Adipocyte (in vitro differentiated cells): Measurements from ENCODE around the gene OPN1SW.

Experiments used
- DNase-seq: peaks from one replicate; pipeline ENCODE4 v3.0.0-alpha.2; 2015; ENCODE audit warnings: low read depth
- H3K27me3 ChIP-seq: replicated peaks from 2 replicates; pipeline ENCODE4 v1.7.0; 2013; ENCODE audit warnings: mild to moderate bottlenecking, low read length, moderate library complexity; ENCODE audit not compliant: control insufficient read depth, insufficient read depth
- H3K36me3 ChIP-seq: 2 replicates; pipeline ENCODE4 v1.7.0; 2013; ENCODE audit warnings: low read length, mild to moderate bottlenecking, moderate library complexity; ENCODE audit not compliant: control insufficient read depth, insufficient read depth, severe bottlenecking
- H3K4me1 ChIP-seq: 2 replicates; pipeline ENCODE4 v1.7.0; 2013; ENCODE audit warnings: mild to moderate bottlenecking, low read length, moderate library complexity; ENCODE audit not compliant: control insufficient read depth, insufficient read depth
- H3K4me3 ChIP-seq: 2 replicates; pipeline ENCODE4 v1.7.0; 2013; ENCODE audit warnings: mild to moderate bottlenecking, low read length, moderate library complexity
- H3K9ac ChIP-seq: 2 replicates; pipeline ENCODE4 v1.7.0; 2013; ENCODE audit warnings: mild to moderate bottlenecking, low read length, moderate library complexity
- H3K9me3 ChIP-seq: 2 replicates; pipeline ENCODE4 v1.7.0; 2013; ENCODE audit warnings: mild to moderate bottlenecking, low read length, moderate library complexity; ENCODE audit not compliant: control insufficient read depth

The OPN1SW gene

GRCh38 chr7:128805225-128805624 is 29.6 kb upstream of the OPN1SW start:
- DNase-seq = no peak
- Histone ChIP-seq H3K9me3 (no peaks in the 10 kb centered on the region), H3K36me3 (peaks cover 34% of the 10 kb centered on the region), H3K4me3 (no peak overlapping the region), H3K9ac (no peak overlapping the region), H3K4me1 (no peaks in the 10 kb centered on the region), H3K27me3 (no peaks in the 10 kb centered on the region)

- Histone ChIP-seq H3K27me3 (no peaks in the 10 kb centered on the region), H3K9ac (no peak overlapping the region), H3K4me3 (no peak overlapping the region), H3K4me1 (no peaks in the 10 kb centered on the region), H3K36me3 (peaks cover 34% of the 10 kb centered on the region), H3K9me3 (no peaks in the 10 kb centered on the region)
- DNase-seq = no peak
Observed at GRCh38 chr7:128804484-128804883, 28.9 kb upstream of the OPN1SW start.

GRCh38 chr7:128801667-128802418 is 26.2 kb upstream of the OPN1SW start:
- H3K27me3 ChIP-seq = no peaks in the 10 kb centered on the region
- H3K36me3 ChIP-seq = peaks cover 28% of the 10 kb centered on the region
- no peak overlapping the region for H3K4me3 ChIP-seq
- no peaks in the 10 kb centered on the region for H3K4me1 ChIP-seq
- H3K9me3 ChIP-seq = no peaks in the 10 kb centered on the region
- no peak for DNase-seq
- no peak overlapping the region for H3K9ac ChIP-seq

GRCh38 chr7:128801003-128801402 is 25.4 kb upstream of the OPN1SW start:
- peaks cover 23% of the 10 kb centered on the region for H3K36me3 ChIP-seq
- H3K4me1 ChIP-seq = peaks cover 3% of the 10 kb centered on the region
- no peaks in the 10 kb centered on the region for H3K27me3 ChIP-seq
- no peak overlapping the region for H3K9ac ChIP-seq
- no peak for DNase-seq
- H3K4me3 ChIP-seq = no peak overlapping the region
- no peaks in the 10 kb centered on the region for H3K9me3 ChIP-seq

- no peak overlapping the region for H3K4me3 ChIP-seq
- H3K9ac ChIP-seq = no peak overlapping the region
- DNase-seq = no peak
- H3K27me3 ChIP-seq = no peaks in the 10 kb centered on the region
- H3K4me1 ChIP-seq = peaks cover 3% of the 10 kb centered on the region
- H3K9me3 ChIP-seq = no peaks in the 10 kb centered on the region
- peaks cover 18% of the 10 kb centered on the region for H3K36me3 ChIP-seq
Observed at GRCh38 chr7:128800567-128800966, 25.0 kb upstream of the OPN1SW start.

GRCh38 chr7:128799451-128799850 is 23.9 kb upstream of the OPN1SW start:
- Histone ChIP-seq H3K4me1 (peaks cover 3% of the 10 kb centered on the region), H3K4me3 (no peak overlapping the region), H3K36me3 (peaks cover 7% of the 10 kb centered on the region), H3K9me3 (no peaks in the 10 kb centered on the region), H3K9ac (no peak overlapping the region), H3K27me3 (no peaks in the 10 kb centered on the region)
- DNase-seq = no peak

- H3K4me1 ChIP-seq = peaks cover 11% of the 10 kb centered on the region
- peak; percentile 48 for DNase-seq
Observed at GRCh38 chr7:128796327-128796726, 20.7 kb upstream of the OPN1SW start.

GRCh38 chr7:128795129-128795528 is 19.5 kb upstream of the OPN1SW start:
- peaks cover 11% of the 10 kb centered on the region for H3K4me1 ChIP-seq
- no peaks in the 10 kb centered on the region for H3K36me3 ChIP-seq
- H3K9me3 ChIP-seq = no peaks in the 10 kb centered on the region
- no peak overlapping the region for H3K4me3 ChIP-seq
- DNase-seq = no peak
- H3K9ac ChIP-seq = no peak overlapping the region
- no peaks in the 10 kb centered on the region for H3K27me3 ChIP-seq

More at GRCh38 chr7:128796327-128796726, 20.7 kb upstream of the OPN1SW start:
- Histone ChIP-seq H3K27me3 (no peaks in the 10 kb centered on the region), H3K9ac (no peak overlapping the region), H3K4me3 (no peak overlapping the region), H3K36me3 (peaks cover 3% of the 10 kb centered on the region), H3K9me3 (no peaks in the 10 kb centered on the region)

- H3K27me3 ChIP-seq = no peaks in the 10 kb centered on the region
- H3K4me3 ChIP-seq = no peak overlapping the region
- no peaks in the 10 kb centered on the region for H3K9me3 ChIP-seq
- H3K4me1 ChIP-seq = peaks cover 11% of the 10 kb centered on the region
- DNase-seq = no peak
- H3K9ac ChIP-seq = no peak overlapping the region
- H3K36me3 ChIP-seq = no peaks in the 10 kb centered on the region
Observed at GRCh38 chr7:128794436-128794835, 18.8 kb upstream of the OPN1SW start.

- H3K4me1 ChIP-seq = peaks cover 11% of the 10 kb centered on the region
- no peaks in the 10 kb centered on the region for H3K36me3 ChIP-seq
- H3K27me3 ChIP-seq = no peaks in the 10 kb centered on the region
- no peak overlapping the region for H3K9ac ChIP-seq
- DNase-seq = no peak
- no peak overlapping the region for H3K4me3 ChIP-seq
- no peaks in the 10 kb centered on the region for H3K9me3 ChIP-seq
Observed at GRCh38 chr7:128794020-128794419, 18.4 kb upstream of the OPN1SW start.

- Histone ChIP-seq H3K9me3 (no peaks in the 10 kb centered on the region), H3K9ac (no peak overlapping the region), H3K4me3 (no peak overlapping the region), H3K4me1 (peaks cover 11% of the 10 kb centered on the region), H3K27me3 (no peaks in the 10 kb centered on the region), H3K36me3 (no peaks in the 10 kb centered on the region)
- no peak for DNase-seq
Observed at GRCh38 chr7:128793181-128793547, 17.6 kb upstream of the OPN1SW start.
